Measurements from ENCODE around the gene CMIP. TPM values are rescaled to one million over a fixed set of nuclear protein-coding genes. Genes with fewer than 3 reads are reported as not detected.

Gene CMIP
- polyA plus RNA-seq, 1 of the 3 experiments (the other 2 are of a cell fraction) = 5.4 TPM

DNA sequence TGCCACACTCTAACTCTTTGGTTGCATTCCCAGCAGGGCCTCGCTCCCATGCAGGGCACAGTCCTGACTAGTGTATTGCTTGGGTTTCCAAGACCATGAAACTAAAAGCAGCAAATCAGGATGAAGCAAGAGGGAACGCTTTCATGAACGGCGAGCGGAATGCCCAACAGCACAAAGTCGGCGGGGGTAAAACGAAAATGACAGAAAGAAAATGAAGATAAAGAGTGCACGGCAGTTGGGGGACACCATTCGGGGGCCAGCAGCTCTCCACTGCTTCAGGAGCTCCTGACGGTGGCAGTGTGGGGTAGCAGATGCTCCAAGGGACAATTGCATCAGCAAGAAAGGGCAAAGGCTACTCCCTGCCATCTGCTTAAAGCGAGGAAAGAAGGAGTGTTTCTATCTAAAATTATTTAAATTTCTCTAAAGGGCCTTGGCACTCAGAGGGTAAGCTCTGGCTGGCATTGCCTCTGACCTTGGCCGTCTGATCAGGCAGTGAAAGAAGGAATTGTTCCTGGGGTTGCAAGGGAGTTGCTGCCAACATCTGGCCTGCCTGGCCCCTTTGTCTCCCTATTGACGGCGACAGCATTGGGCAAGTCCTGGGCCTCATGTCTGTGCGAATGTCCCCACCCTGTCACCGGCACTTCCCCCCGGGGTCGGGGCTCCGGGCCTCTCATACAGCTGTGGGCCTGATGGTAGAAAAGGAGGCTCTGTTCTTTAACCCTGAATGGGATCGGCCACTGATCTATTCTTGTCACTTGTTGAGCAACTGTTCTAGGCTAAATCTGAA is 138.2 kb downstream of the CMIP start:
- ChIA-PET POLR2A (no interaction called here), CTCF (interaction anchor here (1.2 to 1.7 kb wide), 2 partner anchors 38 to 139 kb away, joined by 4 to 5 read pairs; no protein-coding TSS in a partner anchor)
- Histone ChIP-seq H3F3A (replicated peaks; ENCODE audit: insufficient read depth) (no peaks in the 10 kb centered on the region), H4K20me1 (ENCODE audit: insufficient read depth) (peaks cover 6% of the 10 kb centered on the region; the same call in 1 of the 2 replicates), H3K4me2 (no peak overlapping the region), H3K79me2 (ENCODE audit: insufficient read depth) (no peaks in the 10 kb centered on the region), H3K4me1 (ENCODE audit: control insufficient read depth in 1 of 2, insufficient read depth in 2 of 2, low read depth in 1 of 2, low read length in 1 of 2) (no peaks in the 10 kb centered on the region), H3K36me3 (replicated peaks in 1 of 2; ENCODE audit: control insufficient read depth in 1 of 2, insufficient read depth in 2 of 2, low read length in 1 of 2) (no peaks in the 10 kb centered on the region), H3K9ac (no peak overlapping the region), H3K4me3 (ENCODE audit: low read depth in 2 of 2, low read length in 1 of 2) (no peak overlapping the region), H2AFZ (ENCODE audit: low read depth) (no peak overlapping the region), H3K9me2 (no peaks in the 10 kb centered on the region), H3K9me3 (no peaks in the 10 kb centered on the region), H3K27me3 (ENCODE audit: insufficient read depth) (no peaks in the 10 kb centered on the region), H3K27ac (ENCODE audit: low read depth in 2 of 2, low read length in 1 of 2) (no peak overlapping the region)
- WGBS (ENCODE audit: low lambda C conversion rate) = 88% methylated on average over 15 of the region's 21 CpGs
- no peak for TF ChIP-seq SMC3 (IDR thresholded peaks at IDR 0.05; ENCODE audit: low read depth, low read length)
- TF ChIP-seq ZBTB33 (IDR thresholded peaks at IDR 0.05; ENCODE audit: borderline replicate concordance, low read depth) = no peak
- no peak for TF ChIP-seq ELF1 (IDR thresholded peaks at IDR 0.05)
- no peak for TF ChIP-seq EP300 (IDR thresholded peaks at IDR 0.05; ENCODE audit: borderline replicate concordance in 1 of 2, low read depth in 1 of 2, low read length in 1 of 2)
- TF ChIP-seq NRF1 (IDR thresholded peaks at IDR 0.05; ENCODE audit: low read depth, low read length) = no peak
- peak; percentile 44 for TF ChIP-seq RAD21 (IDR thresholded peaks at IDR 0.05; ENCODE audit: low read length)
- TF ChIP-seq GABPA (IDR thresholded peaks at IDR 0.05; ENCODE audit: low read depth) = no peak
- DNase-seq = no peak

- 77% methylated on average over 13 of the region's 14 CpGs for WGBS (ENCODE audit: low lambda C conversion rate)
- no peak overlapping the region for H3K9ac ChIP-seq
- no peaks in the 10 kb centered on the region for H3F3A ChIP-seq (replicated peaks; ENCODE audit: insufficient read depth)
- H3K4me3 ChIP-seq (ENCODE audit: low read depth in 2 of 2, low read length in 1 of 2) = no peak overlapping the region
- DNase-seq = no peak
- POLR2A ChIA-PET = no interaction called here
- H3K36me3 ChIP-seq (replicated peaks in 1 of 2; ENCODE audit: control insufficient read depth in 1 of 2, insufficient read depth in 2 of 2, low read length in 1 of 2) = no peaks in the 10 kb centered on the region
- H3K79me2 ChIP-seq (ENCODE audit: insufficient read depth) = no peaks in the 10 kb centered on the region
- H3K4me1 ChIP-seq (ENCODE audit: control insufficient read depth in 1 of 2, insufficient read depth in 2 of 2, low read depth in 1 of 2, low read length in 1 of 2) = no peaks in the 10 kb centered on the region
- CTCF ChIA-PET = no interaction called here
- H4K20me1 ChIP-seq (ENCODE audit: insufficient read depth) = peaks cover 6% of the 10 kb centered on the region; the same call in 1 of the 2 replicates
- no peaks in the 10 kb centered on the region for H3K9me3 ChIP-seq
- no peak overlapping the region for H2AFZ ChIP-seq (ENCODE audit: low read depth)
- H3K9me2 ChIP-seq = no peaks in the 10 kb centered on the region
- no peak overlapping the region for H3K4me2 ChIP-seq
- no peak overlapping the region for H3K27ac ChIP-seq (ENCODE audit: low read depth in 2 of 2, low read length in 1 of 2)
- TF ChIP-seq GABPA (IDR thresholded peaks at IDR 0.05; ENCODE audit: low read depth) = no peak
- no peak for TF ChIP-seq TEAD4 (IDR thresholded peaks at IDR 0.05; ENCODE audit: borderline replicate concordance, insufficient read depth)
- TF ChIP-seq RXRA (IDR thresholded peaks at IDR 0.05; ENCODE audit: borderline replicate concordance, low read depth) = no peak
- no peak for TF ChIP-seq ZBTB33 (IDR thresholded peaks at IDR 0.05; ENCODE audit: borderline replicate concordance, low read depth)
- no peak for TF ChIP-seq SMC3 (IDR thresholded peaks at IDR 0.05; ENCODE audit: low read depth, low read length)
- no peak for TF ChIP-seq MEF2A (IDR thresholded peaks at IDR 0.05; ENCODE audit: borderline replicate concordance, low read depth)
- no peak for TF ChIP-seq RAD21 (IDR thresholded peaks at IDR 0.05; ENCODE audit: low read length)
- TF ChIP-seq, protein P1, sequence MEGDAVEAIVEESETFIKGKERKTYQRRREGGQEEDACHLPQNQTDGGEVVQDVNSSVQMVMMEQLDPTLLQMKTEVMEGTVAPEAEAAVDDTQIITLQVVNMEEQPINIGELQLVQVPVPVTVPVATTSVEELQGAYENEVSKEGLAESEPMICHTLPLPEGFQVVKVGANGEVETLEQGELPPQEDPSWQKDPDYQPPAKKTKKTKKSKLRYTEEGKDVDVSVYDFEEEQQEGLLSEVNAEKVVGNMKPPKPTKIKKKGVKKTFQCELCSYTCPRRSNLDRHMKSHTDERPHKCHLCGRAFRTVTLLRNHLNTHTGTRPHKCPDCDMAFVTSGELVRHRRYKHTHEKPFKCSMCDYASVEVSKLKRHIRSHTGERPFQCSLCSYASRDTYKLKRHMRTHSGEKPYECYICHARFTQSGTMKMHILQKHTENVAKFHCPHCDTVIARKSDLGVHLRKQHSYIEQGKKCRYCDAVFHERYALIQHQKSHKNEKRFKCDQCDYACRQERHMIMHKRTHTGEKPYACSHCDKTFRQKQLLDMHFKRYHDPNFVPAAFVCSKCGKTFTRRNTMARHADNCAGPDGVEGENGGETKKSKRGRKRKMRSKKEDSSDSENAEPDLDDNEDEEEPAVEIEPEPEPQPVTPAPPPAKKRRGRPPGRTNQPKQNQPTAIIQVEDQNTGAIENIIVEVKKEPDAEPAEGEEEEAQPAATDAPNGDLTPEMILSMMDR (IDR thresholded peaks at IDR 0.05) = no peak
- no peak for TF ChIP-seq GATA2 (CRISPR knock-in tag; IDR thresholded peaks at IDR 0.05)
- TF ChIP-seq TAF1 (IDR thresholded peaks at IDR 0.05; ENCODE audit: borderline replicate concordance, low read depth, low read length) = no peak
- TF ChIP-seq NFIC (IDR thresholded peaks at IDR 0.05; ENCODE audit: borderline replicate concordance) = no peak
- no peak for TF ChIP-seq FOSL2 (IDR thresholded peaks at IDR 0.05; ENCODE audit: borderline replicate concordance, low read depth)
- TF ChIP-seq PBX3 (IDR thresholded peaks at IDR 0.05) = no peak
- H3K27me3 ChIP-seq (ENCODE audit: insufficient read depth) = no peaks in the 10 kb centered on the region
These were observed 139.5 kb downstream of the CMIP start for GRCh38 chr16:81583893-81584631.

Measured in SK-N-SH (cell line).